K562 (cell line): Measurements from ENCODE around the gene PTPRM. TPM values are rescaled to one million over a fixed set of nuclear protein-coding genes. Genes with fewer than 3 reads are reported as not detected.

Source experiments
- polyA plus RNA-seq, 8 experiments: library from polyadenylated mRNA; depleted of rRNA in 4 of 8; stranded (reverse) in 5 of 8; unstranded in 3 of 8; fragments of >200 nt; fragmentation: Nextera tagmentation in 2 of 8; fragmentation: Illumina TruSeq in 1 of 8; extraction: Ambion mirVana in 2 of 8; extraction: Trizol in 1 of 8; gene quantifications; 2 replicates each; pipeline versions ENCODE4 v1.2.1 to v1.2.3, GENCODE V29; 2011 to 2014; ENCODE audit warnings: inconsistent platforms in 1 of 8, missing spikeins in 1 of 8
- small RNA-seq: library from RNA; depleted of rRNA; stranded (forward); fragments of <200 nt; gene quantifications from one replicate; pipeline ENCODE3, GENCODE V24; 2014
- total RNA-seq, 7 experiments: library from RNA; depleted of rRNA in 6 of 7; stranded (reverse); fragments of >200 nt in 6 of 7; fragmentation: Illumina TruSeq in 2 of 7; extraction: Trizol in 2 of 7; gene quantifications; 2 replicates each; pipeline versions ENCODE4 v1.2.1 to v1.2.3, GENCODE V29; 2011 to 2021; ENCODE audit warnings: low replicate concordance in 1 of 7

The PTPRM gene
- total and polyA plus RNA-seq, 9 of the 15 experiments (the other 6 are each of a cell fraction or from before 2014, with no cell fraction given) = 0.03 to 0.16 (median 0.08) TPM; not detected in 3

Small RNAs within 50 kb of the gene (small RNA-seq; reads per million reads assigned to genes)
- gene AP001094.1 (not detected), gene RF00012 (not detected)
